HG03103 (cell line): ENCODE results near the gene SLC12A7.

Experiments
- ATAC-seq: cut with Tn5 transposase; IDR thresholded peaks from one replicate; pipeline ENCODE4 v1.9.1; 2021; ENCODE audit warnings: low read depth; ENCODE audit not compliant: unreplicated experiment

SLC12A7 gene

GRCh38 chr5:1141834-1142233, 30.0 kb upstream of the SLC12A7 start:
- ATAC-seq: no peak

DNA sequence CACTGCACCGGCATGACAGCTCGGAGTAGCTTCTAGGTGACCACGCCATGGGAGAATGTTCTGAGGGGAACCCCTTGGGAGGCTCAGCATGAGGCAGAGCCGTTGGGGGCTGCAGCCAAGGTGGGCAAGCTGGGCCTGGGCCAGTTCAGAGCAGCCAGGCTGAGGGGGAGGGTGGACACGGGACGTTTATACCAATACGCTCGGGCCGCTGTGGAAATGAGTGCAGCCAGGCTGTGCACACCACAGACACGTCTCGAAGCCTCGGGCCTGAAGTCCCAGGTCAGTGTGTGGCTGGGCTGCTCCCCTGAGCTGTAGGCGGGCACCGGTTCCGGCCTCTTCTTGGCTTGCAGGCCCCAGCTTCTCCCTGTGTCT, 28.9 kb upstream of the SLC12A7 start:
- no peak for ATAC-seq

GRCh38 chr5:1140171-1140817, 28.4 kb upstream of the SLC12A7 start:
- no peak for ATAC-seq

DNA sequence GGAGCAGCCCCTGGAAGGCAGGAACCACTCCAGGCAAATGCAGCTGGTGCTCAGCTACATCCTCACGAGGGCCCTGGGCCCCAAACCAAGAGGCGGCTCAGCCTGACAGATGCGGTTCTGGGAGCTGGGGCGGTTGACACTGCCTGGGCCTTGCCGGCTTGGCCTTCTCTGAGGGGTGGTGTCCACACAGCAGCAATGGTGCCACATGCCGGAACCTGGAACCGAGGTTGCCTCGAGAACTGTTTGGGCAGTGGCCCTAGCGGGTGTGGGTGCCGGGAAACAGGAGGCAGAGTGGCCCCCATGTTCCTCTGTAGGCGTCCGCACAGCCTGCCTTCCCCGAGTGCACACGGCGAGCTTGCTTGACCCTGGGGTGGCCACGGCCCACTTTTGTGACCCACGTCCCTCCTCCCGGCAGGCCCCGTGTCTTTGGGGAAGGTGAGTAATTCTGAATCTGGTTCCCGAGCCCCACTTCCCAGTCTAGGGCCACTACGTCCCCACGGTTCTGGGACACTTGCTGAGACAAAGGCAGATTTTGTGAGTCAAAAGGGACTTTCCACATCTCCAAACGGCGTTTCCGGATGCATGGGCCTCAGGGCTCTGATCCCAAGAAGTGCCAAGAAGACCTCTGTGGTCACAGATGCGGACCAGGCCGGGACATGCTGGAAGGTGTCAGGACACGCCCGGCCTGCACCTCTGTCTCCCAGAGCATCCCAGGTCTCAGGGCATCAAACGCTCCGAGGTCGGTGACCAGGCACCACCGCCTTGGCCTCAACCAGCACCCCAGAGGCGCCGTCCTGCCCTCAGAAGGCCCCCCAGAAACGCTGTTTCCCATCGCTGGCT, 27.7 kb upstream of the SLC12A7 start:
- ATAC-seq: no peak

DNA sequence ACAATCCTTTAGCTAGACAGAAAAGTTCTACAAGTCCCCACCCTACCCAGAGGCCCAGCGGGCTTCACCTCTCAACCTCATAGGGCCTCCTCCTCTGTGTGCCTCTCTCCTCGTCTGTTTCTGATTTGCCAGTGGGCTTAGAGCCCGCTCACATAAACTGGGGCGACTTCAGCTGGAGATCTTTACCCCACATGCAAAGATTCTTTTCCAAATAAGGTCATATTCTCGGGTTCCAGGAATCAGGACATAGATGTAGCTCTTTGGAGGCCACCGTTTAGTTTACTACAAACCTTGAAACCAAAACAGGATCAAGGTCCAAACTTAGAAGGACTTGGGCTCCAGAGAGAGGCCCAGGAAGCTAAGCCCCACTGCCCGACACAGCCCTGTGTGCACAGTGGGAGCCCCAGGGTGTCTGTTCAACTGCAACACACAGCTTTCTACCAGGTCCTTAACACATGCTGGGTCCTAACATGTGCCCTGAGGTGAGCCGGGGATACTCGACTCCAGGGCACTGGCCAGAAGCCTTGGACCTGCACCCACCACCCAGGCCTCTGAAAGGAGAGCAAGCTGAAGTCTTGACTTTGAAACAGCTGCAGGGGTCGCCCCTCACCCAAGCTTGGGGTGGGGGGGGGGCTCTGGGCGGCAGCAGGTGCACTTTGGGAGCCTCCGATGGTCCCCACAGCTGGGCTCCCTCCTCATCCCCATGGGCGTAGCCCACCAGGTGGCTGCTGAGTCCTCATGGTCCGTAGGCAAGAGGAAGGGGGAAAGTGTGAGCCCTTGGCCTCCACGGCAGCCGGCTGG, 26.8 kb upstream of the SLC12A7 start:
- ATAC-seq: no peak

GRCh38 chr5:1137567-1138444, 25.9 kb upstream of the SLC12A7 start:
- ATAC-seq: no peak

- ATAC-seq: no peak
These were observed 25.0 kb upstream of the SLC12A7 start for GRCh38 chr5:1136814-1137213.

GRCh38 chr5:1135696-1136525, 24.0 kb upstream of the SLC12A7 start:
- no peak for ATAC-seq

DNA sequence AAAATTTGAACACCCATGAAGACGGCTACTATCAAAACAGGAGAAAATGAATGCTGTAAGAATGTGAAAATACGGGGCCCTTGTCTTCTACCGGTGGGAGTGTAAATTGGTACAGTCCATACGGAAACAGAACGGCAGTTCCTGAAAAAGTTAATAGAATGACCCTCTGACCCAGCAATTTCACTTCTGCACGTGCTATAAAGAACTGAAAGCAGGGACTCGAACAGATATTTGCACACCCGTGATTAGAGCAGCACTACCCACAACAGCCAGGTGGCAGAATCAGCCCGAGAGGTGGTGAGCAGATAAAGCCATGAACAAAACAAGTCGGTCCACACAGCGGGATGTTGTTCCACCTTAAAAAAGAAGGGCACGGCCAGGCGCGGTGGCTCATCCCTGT, 22.6 kb upstream of the SLC12A7 start:
- ATAC-seq: peak; percentile 69

DNA sequence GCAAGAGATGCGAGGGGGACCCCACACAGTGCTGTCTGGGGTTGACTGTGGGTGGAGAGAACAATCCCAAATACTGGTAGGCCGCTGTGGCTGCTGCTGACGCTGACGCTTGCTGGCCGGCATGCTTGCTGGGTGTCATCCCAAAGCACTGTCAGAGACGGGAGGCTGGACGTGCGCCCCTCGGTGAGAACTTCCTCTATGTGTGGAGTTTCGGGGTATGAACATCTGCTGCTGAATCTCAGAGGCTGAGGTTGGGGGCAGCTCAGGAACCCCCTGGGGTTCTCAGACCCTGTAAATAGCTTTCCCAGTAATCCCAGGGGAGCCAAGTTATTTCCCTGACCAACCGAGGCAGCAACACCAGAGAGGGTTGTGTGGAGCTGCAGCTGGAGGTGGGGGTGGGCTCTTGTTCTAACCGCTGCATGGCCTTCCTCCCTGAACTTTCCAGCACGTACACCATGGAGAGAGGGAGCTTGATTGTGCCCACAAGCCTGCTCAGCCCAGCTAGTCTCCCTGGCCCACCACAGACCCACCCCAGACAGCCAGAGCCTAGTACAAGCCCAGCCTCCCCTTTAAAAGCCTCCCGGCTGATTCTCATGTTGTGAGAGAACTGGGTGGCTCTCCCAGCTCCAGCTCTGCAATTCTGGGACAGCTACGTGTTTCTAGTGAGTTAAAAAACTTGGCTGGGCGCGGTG, 21.8 kb upstream of the SLC12A7 start:
- ATAC-seq: no peak

DNA sequence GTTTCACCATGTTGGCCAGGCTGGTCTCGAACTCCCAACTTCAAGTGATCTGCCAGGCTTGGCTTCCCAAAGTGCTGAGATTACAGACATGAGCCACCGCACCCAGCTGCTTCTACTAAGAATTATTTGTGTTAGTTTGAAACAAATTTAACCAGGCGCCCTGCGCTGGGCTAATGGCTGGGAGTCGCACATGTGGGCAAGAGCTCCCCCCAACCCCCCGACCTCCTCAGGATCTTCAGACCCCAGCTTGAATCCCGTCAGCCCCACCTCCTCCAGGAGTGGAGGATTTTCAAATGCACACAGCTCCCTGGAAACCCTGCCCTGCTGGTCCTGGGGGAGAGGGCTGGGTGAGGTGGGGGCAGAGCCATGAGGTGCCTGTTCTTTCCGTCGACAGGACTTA, 21.2 kb upstream of the SLC12A7 start:
- ATAC-seq: no peak

DNA sequence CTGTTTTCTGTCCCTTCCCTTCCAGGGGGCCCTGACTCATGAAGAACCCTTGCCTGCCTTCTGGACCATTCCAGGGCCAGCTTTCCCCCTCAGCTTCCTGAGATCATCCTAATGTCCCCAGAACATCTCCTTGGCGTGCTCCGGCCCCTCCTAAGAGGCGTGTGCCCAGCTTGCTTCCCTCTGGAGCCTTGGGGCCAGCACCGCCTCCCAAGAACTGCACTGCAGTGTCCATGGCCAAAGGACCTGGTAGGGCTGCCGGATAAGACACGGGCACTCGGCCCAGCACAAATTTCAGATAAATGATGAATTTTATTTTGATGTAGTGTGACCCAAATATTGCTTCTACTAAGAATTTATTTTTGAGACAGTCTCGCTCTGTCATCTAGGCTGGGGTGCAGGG, 20.7 kb upstream of the SLC12A7 start:
- ATAC-seq: no peak

DNA sequence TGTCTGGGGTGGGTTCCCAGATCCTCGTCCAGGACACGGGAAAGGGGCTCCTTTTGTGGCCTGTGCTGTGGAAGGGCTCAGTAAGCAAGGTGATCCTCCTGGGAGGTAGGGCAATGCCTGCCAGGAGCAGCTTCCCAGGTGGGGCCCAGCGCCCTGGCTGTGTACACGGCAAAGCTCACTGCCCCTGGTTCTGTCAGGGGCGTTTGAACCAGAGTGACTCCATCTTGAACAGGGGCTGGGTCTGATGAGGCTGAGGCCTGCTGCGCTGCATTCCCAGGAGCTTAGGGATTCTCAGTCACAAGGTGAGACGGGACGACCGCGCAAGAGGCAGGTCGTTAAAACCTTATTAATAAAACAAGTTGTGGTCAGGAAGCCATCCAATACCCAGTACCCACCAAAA, 19.9 kb upstream of the SLC12A7 start:
- no peak for ATAC-seq

DNA sequence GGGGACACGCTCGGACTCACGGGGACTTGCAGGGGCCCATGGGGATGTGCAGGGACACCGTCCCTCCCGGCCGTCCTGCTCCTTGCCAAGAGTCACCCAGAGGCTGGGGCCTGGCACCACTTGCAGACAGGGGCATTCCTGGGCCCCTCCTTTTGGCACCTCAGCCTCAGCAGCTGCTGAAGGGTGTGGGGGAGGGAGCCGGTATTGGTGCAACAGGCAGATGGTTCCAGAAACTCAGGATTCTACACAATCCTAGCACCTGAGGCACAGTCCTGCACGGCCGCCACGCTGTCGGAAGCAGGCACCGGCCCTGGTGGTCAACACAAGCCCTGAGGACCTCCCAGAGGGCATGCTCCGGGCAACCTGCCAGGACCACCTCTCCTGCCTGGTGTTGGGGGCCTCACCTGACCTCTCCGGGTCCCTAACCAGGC, 19.3 kb upstream of the SLC12A7 start:
- no peak for ATAC-seq

GRCh38 chr5:1130218-1130946, 18.5 kb upstream of the SLC12A7 start:
- ATAC-seq: no peak

- ATAC-seq: no peak
These were observed 17.8 kb upstream of the SLC12A7 start for GRCh38 chr5:1129711-1130055.

DNA sequence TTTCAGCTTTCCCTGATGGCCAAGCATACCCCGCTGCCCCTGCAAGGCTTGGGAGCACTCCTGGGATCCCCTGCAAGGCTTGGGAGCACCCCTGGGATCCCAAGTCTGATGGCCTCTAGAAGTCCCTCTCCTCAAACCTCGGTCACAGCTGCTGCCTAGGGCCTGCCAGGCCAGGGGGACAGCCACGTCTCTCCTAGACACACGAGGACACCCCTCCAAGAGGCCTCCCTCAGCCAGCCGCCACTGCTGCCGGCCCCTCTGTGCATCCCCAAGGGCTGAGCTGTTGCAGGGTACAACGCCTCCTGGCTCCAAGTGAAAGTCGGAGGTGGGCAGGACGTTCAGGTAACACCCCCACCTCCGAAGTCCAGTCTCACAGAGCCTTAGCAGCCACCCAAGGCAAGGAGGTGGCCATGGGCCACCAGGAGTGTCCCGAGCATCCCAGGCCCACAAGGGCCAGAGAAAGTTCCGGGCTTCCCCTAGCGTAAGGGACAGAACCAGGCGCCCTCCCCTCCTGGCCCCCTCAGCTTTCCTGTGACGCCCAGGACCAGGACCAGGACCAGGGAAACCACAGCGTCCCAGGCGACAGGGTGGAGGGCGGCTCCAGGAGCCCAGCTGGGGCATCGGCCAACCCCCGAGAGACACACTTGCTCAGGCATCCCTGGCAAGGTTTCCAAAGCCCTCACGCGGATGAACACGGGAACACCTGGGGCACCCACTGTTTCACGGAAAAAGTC, 17.3 kb upstream of the SLC12A7 start:
- no peak for ATAC-seq
